ENCODE measurements around the gene POLR3GL. TPM values are rescaled to one million over a fixed set of nuclear protein-coding genes. Genes with fewer than 3 reads are reported as not detected.

Gene POLR3GL
- total and polyA plus RNA-seq, 10 of the 15 experiments (the other 5 are each of a cell fraction or from before 2014, with no cell fraction given): 12.8 to 47.0 (median 26.6) TPM

- TF ChIP-seq ZNF384 (IDR thresholded peaks at IDR 0.05; ENCODE audit: borderline replicate concordance, low read depth, low read length) (no peak), E2F8 (IDR thresholded peaks at IDR 0.05; ENCODE audit: low read depth, partially characterized antibody) (no peak), RELB (IDR thresholded peaks at IDR 0.05; ENCODE audit: low read depth) (peak; percentile 84), SREBF1 (IDR thresholded peaks at IDR 0.05; ENCODE audit: low read length) (no peak), RFX5 (IDR thresholded peaks at IDR 0.05; ENCODE audit: low read depth, low read length) (peak; percentile 66; the same call in 1 of the 2 replicates), TCF3 (IDR thresholded peaks at IDR 0.05; ENCODE audit: borderline replicate concordance, insufficient read depth, low read depth, low read length) (no peak), IKZF1 (conservative IDR thresholded peaks at IDR 0.05) (peak; percentile 93), CHD1 (IDR thresholded peaks at IDR 0.05; ENCODE audit: low read depth, low read length) (peak; percentile 65; the same call in 1 of the 2 replicates), NBN (IDR thresholded peaks at IDR 0.05) (peak; percentile 84; the same call in 1 of the 2 replicates), ZNF24 (IDR thresholded peaks at IDR 0.05) (no peak), REST (IDR thresholded peaks at IDR 0.05; ENCODE audit: low read depth, low read length) (no peak), ZNF592 (IDR thresholded peaks at IDR 0.05) (peak; percentile 100), GATAD2B (conservative IDR thresholded peaks at IDR 0.05; ENCODE audit: low read depth) (peak; percentile 98), SIX5 (IDR thresholded peaks at IDR 0.05; ENCODE audit: low read depth, low read length, severe bottlenecking) (no peak), USF2 (IDR thresholded peaks at IDR 0.05; ENCODE audit: borderline replicate concordance, low read depth, low read length) (peak; percentile 35; the same call in 1 of the 2 replicates), GABPA (IDR thresholded peaks at IDR 0.05; ENCODE audit: low read depth) (no peak)
Observed at GRCh38 chr1:145996433-145997015, 32.0 kb downstream of the POLR3GL start, which contains the start of gene TXNIP (continued).

Data from GM12878 (cell line).